K562 (cell line): ENCODE results near the gene ADGRD1. TPM values are rescaled to one million over a fixed set of nuclear protein-coding genes. Genes with fewer than 3 reads are reported as not detected.

ENCODE experiments used
- CREM ChIP-seq: IDR thresholded peaks from 2 replicates; pipeline ENCODE4 v1.6.1; 2014; ENCODE audit warnings: antibody characterized with exemption, low read depth
- E2F3 ChIP-seq: fragments of 250-450 bp; sonication (Bioruptor Pico); IDR thresholded peaks from 2 replicates; pipeline ENCODE4 v1.4.0; 2020; ENCODE audit warnings: mild to moderate bottlenecking
- ELF2 ChIP-seq: fragments of 250-450 bp; sonication (Bioruptor Pico); IDR thresholded peaks from 2 replicates; pipeline ENCODE4 v1.5.0; 2021; ENCODE audit warnings: mild to moderate bottlenecking
- FOXP1 ChIP-seq: sonication (generic); formaldehyde crosslinking; IDR thresholded peaks from 2 replicates; pipeline ENCODE4 v1.8.0; 2022; ENCODE audit warnings: mild to moderate bottlenecking, missing genetic modification reagents
- JUNB ChIP-seq: fragments of 450-650 bp; formaldehyde crosslinking; conservative IDR thresholded peaks from 2 replicates; pipeline ENCODE4 v1.4.0; 2020; ENCODE audit warnings: mild to moderate bottlenecking
- KDM2B ChIP-seq: fragments of 250-450 bp; sonication (Bioruptor Pico); IDR thresholded peaks from 2 replicates; pipeline ENCODE4 v1.8.0; 2021; ENCODE audit warnings: mild to moderate bottlenecking, moderate library complexity
- MAFF ChIP-seq: IDR thresholded peaks from 2 replicates; pipeline ENCODE4 v1.6.1; 2012; ENCODE audit warnings: low read length, improper control_type of control experiment
- MBD2 ChIP-seq: sonication (generic); IDR thresholded peaks from 2 replicates; pipeline ENCODE4 v1.6.1; 2016; ENCODE audit warnings: low read depth, borderline replicate concordance
- MEF2D ChIP-seq: conservative IDR thresholded peaks from 2 replicates; pipeline ENCODE4 v1.6.1; 2016; ENCODE audit warnings: low read depth, missing genetic modification characterization, missing compliant biosample characterization
- NUFIP1 ChIP-seq: fragments of 450-650 bp; IDR thresholded peaks from 2 replicates; pipeline ENCODE4 v1.6.1; 2018; ENCODE audit not compliant: partially characterized antibody
- RHOXF2B ChIP-seq: fragments of 250-450 bp; sonication (Bioruptor Pico); conservative IDR thresholded peaks from 2 replicates; pipeline ENCODE4 v1.5.1; 2021
- ZNF212 ChIP-seq: fragments of 450-650 bp; formaldehyde crosslinking; IDR thresholded peaks from 2 replicates; pipeline ENCODE4 v1.4.0; 2020; ENCODE audit warnings: mild to moderate bottlenecking
- ZNF436 ChIP-seq: fragments of 250-450, 450-650 bp; sonication (Bioruptor Pico); formaldehyde crosslinking; IDR thresholded peaks from 2 replicates; pipeline ENCODE4 v1.7.0; 2020; ENCODE audit warnings: mild to moderate bottlenecking
- polyA plus RNA-seq, 8 experiments: library from polyadenylated mRNA; depleted of rRNA in 4 of 8; stranded (reverse) in 5 of 8; unstranded in 3 of 8; fragments of >200 nt; fragmentation: Nextera tagmentation in 2 of 8; fragmentation: Illumina TruSeq in 1 of 8; extraction: Ambion mirVana in 2 of 8; extraction: Trizol in 1 of 8; gene quantifications; 2 replicates each; pipeline versions ENCODE4 v1.2.1 to v1.2.3, GENCODE V29; 2011 to 2014; ENCODE audit warnings: inconsistent platforms in 1 of 8, missing spikeins in 1 of 8
- total RNA-seq, 7 experiments: library from RNA; depleted of rRNA in 6 of 7; stranded (reverse); fragments of >200 nt in 6 of 7; fragmentation: Illumina TruSeq in 2 of 7; extraction: Trizol in 2 of 7; gene quantifications; 2 replicates each; pipeline versions ENCODE4 v1.2.1 to v1.2.3, GENCODE V29; 2011 to 2021; ENCODE audit warnings: low replicate concordance in 1 of 7
- TF ChIP-seq, protein P1 (sequence below): fragments of 450-650 bp; IDR thresholded peaks from 2 replicates; pipeline ENCODE4 v1.7.1; 2018; ENCODE audit warnings: mild to moderate bottlenecking, low read depth; ENCODE audit not compliant: partially characterized antibody
- TF ChIP-seq, protein P2 (sequence below): fragments of 450-650 bp; formaldehyde crosslinking; IDR thresholded peaks from 2 replicates; pipeline ENCODE4 v1.4.0; 2020; ENCODE audit warnings: mild to moderate bottlenecking, moderate library complexity
- TF ChIP-seq, protein P3 (sequence below): fragments of 250-450 bp; sonication (Bioruptor Pico); IDR thresholded peaks from 2 replicates; pipeline ENCODE4 v1.6.1; 2021; ENCODE audit warnings: mild to moderate bottlenecking
- TF ChIP-seq, protein P4 (sequence below), 3 experiments: fragments of 200-800 bp in 1 of 3; sonication (Bioruptor generic) in 1 of 3; sonication (generic) in 1 of 3; formaldehyde crosslinking in 1 of 3; IDR thresholded peaks; 2 replicates each; pipeline versions ENCODE4 v1.6.1 to v1.8.0; 2016 to 2022; ENCODE audit warnings: mild to moderate bottlenecking in 2 of 3, missing compliant biosample characterization in 2 of 3, missing genetic modification characterization in 2 of 3, missing genetic modification reagents in 1 of 3
- TF ChIP-seq, protein P5 (sequence below): fragments of 200-800 bp; sonication (Bioruptor generic); IDR thresholded peaks from 2 replicates; pipeline ENCODE4 v1.6.1; 2017; ENCODE audit warnings: missing genetic modification characterization, missing compliant biosample characterization
- TF ChIP-seq, protein P6 (sequence below): sonication (generic); formaldehyde crosslinking; IDR thresholded peaks from 2 replicates; pipeline ENCODE4 v1.8.1; 2023; ENCODE audit warnings: mild to moderate bottlenecking, missing genetic modification reagents

The ADGRD1 gene
- total and polyA plus RNA-seq, 9 of the 15 experiments (the other 6 are each of a cell fraction or from before 2014, with no cell fraction given): 1.7 to 11.7 (median 3.3) TPM

DNA sequence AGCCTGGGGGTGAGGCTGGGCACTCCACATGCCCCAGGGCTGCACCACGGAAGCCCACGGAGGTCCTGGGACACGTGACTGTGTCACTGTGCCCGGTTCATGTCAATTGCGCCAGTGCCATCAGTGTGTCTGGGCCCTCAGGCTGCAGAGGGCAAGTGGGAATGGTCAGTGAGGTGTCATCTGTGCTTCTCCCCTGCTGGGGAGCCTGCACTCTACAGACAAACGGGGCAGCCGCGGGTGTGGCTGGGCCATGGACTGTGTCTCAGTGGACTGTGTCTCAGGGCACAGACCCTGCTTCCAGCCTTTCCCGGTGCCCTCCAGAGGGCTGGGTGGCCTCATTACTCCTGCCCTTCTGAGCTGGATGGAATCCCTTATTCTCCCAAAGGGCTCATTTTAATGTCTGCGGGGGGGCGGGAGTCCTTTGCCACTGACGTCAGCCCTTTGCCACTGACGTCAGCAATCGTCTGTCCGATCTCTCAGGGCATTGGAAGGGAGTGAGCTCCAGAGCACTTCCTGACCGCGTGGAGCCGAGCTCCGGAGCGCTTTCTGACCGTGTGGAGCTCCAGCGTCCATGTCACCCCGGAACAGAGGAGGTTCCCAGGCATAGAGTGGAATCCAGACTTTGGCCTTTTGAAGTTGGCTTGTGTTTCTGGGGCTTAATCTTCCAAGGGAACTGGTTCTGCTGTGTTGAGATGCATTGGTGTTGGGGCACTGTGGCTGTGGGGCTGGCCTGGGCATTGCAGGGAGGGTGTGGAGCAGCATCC is 72.4 kb downstream of the ADGRD1 start (continued):
- TF ChIP-seq, protein P1, sequence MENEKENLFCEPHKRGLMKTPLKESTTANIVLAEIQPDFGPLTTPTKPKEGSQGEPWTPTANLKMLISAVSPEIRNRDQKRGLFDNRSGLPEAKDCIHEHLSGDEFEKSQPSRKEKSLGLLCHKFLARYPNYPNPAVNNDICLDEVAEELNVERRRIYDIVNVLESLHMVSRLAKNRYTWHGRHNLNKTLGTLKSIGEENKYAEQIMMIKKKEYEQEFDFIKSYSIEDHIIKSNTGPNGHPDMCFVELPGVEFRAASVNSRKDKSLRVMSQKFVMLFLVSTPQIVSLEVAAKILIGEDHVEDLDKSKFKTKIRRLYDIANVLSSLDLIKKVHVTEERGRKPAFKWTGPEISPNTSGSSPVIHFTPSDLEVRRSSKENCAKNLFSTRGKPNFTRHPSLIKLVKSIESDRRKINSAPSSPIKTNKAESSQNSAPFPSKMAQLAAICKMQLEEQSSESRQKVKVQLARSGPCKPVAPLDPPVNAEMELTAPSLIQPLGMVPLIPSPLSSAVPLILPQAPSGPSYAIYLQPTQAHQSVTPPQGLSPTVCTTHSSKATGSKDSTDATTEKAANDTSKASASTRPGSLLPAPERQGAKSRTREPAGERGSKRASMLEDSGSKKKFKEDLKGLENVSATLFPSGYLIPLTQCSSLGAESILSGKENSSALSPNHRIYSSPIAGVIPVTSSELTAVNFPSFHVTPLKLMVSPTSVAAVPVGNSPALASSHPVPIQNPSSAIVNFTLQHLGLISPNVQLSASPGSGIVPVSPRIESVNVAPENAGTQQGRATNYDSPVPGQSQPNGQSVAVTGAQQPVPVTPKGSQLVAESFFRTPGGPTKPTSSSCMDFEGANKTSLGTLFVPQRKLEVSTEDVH: no peak
- TF ChIP-seq JUNB (CRISPR knock-in tag) (0 out of 2 replicates have a peak, but pooled peaks have one; percentile 31), E2F3 (CRISPR knock-in tag) (no peak), NUFIP1 (no peak), RHOXF2B (CRISPR knock-in tag) (no peak), ELF2 (no peak), MBD2 (no peak), CREM (peak; percentile 93), ZNF212 (CRISPR knock-in tag) (no peak), ZNF436 (CRISPR knock-in tag) (no peak), MEF2D (no peak), FOXP1 (no peak), MAFF (no peak), KDM2B (CRISPR knock-in tag) (no peak)
- TF ChIP-seq, protein P2, sequence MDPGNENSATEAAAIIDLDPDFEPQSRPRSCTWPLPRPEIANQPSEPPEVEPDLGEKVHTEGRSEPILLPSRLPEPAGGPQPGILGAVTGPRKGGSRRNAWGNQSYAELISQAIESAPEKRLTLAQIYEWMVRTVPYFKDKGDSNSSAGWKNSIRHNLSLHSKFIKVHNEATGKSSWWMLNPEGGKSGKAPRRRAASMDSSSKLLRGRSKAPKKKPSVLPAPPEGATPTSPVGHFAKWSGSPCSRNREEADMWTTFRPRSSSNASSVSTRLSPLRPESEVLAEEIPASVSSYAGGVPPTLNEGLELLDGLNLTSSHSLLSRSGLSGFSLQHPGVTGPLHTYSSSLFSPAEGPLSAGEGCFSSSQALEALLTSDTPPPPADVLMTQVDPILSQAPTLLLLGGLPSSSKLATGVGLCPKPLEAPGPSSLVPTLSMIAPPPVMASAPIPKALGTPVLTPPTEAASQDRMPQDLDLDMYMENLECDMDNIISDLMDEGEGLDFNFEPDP (CRISPR knock-in tag): no peak
- TF ChIP-seq, protein P3, sequence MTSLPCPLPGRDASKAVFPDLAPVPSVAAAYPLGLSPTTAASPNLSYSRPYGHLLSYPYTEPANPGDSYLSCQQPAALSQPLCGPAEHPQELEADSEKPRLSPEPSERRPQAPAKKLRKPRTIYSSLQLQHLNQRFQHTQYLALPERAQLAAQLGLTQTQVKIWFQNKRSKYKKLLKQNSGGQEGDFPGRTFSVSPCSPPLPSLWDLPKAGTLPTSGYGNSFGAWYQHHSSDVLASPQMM: no peak
- TF ChIP-seq, protein P4, sequence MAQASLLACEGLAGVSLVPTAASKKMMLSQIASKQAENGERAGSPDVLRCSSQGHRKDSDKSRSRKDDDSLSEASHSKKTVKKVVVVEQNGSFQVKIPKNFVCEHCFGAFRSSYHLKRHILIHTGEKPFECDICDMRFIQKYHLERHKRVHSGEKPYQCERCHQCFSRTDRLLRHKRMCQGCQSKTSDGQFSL (CRISPR knock-in tag; IDR thresholded peaks at IDR 0.05): no peak
- TF ChIP-seq, protein P4 (tag; IDR thresholded peaks at IDR 0.05): no peak
- TF ChIP-seq, protein P5, sequence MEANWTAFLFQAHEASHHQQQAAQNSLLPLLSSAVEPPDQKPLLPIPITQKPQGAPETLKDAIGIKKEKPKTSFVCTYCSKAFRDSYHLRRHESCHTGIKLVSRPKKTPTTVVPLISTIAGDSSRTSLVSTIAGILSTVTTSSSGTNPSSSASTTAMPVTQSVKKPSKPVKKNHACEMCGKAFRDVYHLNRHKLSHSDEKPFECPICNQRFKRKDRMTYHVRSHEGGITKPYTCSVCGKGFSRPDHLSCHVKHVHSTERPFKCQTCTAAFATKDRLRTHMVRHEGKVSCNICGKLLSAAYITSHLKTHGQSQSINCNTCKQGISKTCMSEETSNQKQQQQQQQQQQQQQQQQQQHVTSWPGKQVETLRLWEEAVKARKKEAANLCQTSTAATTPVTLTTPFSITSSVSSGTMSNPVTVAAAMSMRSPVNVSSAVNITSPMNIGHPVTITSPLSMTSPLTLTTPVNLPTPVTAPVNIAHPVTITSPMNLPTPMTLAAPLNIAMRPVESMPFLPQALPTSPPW (CRISPR knock-in tag): peak; percentile 84
- TF ChIP-seq, protein P6, sequence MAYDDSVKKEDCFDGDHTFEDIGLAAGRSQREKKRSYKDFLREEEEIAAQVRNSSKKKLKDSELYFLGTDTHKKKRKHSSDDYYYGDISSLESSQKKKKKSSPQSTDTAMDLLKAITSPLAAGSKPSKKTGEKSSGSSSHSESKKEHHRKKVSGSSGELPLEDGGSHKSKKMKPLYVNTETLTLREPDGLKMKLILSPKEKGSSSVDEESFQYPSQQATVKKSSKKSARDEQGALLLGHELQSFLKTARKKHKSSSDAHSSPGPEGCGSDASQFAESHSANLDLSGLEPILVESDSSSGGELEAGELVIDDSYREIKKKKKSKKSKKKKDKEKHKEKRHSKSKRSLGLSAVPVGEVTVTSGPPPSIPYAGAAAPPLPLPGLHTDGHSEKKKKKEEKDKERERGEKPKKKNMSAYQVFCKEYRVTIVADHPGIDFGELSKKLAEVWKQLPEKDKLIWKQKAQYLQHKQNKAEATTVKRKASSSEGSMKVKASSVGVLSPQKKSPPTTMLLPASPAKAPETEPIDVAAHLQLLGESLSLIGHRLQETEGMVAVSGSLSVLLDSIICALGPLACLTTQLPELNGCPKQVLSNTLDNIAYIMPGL (CRISPR knock-in tag): no peak
